H1 (cell line): ENCODE data around the gene MARK1. TPM values are rescaled to one million over a fixed set of nuclear protein-coding genes. Genes with fewer than 3 reads are reported as not detected.

Source experiments
- CBX8 ChIP-seq: fragments of 300-800, 300-1000 bp; sonication (generic); IDR thresholded peaks from 2 replicates; pipeline ENCODE4 v1.7.1; 2016; ENCODE audit warnings: low read depth, low read length, borderline replicate concordance
- CHD7 ChIP-seq: fragments of 300-600 bp; sonication (generic); IDR thresholded peaks from 2 replicates; pipeline ENCODE4 v1.7.1; 2012; ENCODE audit warnings: low read length, moderate library complexity, mild to moderate bottlenecking, inconsistent platforms; ENCODE audit not compliant: insufficient replicate concordance
- RAD21 ChIP-seq, 2 experiments: IDR thresholded peaks in 1 of 2; conservative IDR thresholded peaks in 1 of 2; 2 replicates each; pipeline ENCODE4 v1.6.1; 2011; ENCODE audit warnings: low read depth in 2 of 2, low read length in 2 of 2, improper control_type of control experiment in 1 of 2, inconsistent platforms in 1 of 2, mild to moderate bottlenecking in 1 of 2, moderate library complexity in 1 of 2
- polyA plus RNA-seq, 7 experiments: library from polyadenylated mRNA; depleted of rRNA in 3 of 7; stranded (reverse) in 5 of 7; unstranded in 2 of 7; fragments of >200 nt in 5 of 7; fragments of 200-250 nt in 2 of 7; gene quantifications; 1 replicate in 5 of 7; 2 replicates in 1 of 7; 4 replicates in 1 of 7; pipeline versions ENCODE4 v1.2.1 to v1.2.3, GENCODE V29; 2011 to 2013; ENCODE audit warnings: missing spikeins in 2 of 7, mixed read lengths in 2 of 7
- total RNA-seq: library from RNA; stranded (reverse); fragmentation: NEBNext Ultra II Directional; extraction: Animal tissue kit (Norgen Biotek cat#: 25700); gene quantifications from 2 replicates; pipeline ENCODE4 v1.2.1, GENCODE V29; 2021

Gene MARK1
- total and polyA plus RNA-seq, 2 of the 8 experiments (the other 6 are each of a cell fraction or from before 2014, with no cell fraction given) = 5.5 to 20.5 TPM

- TF ChIP-seq CHD7 (no peak), RAD21 (IDR thresholded peaks at IDR 0.05 in 1 of 2, conservative IDR thresholded peaks at IDR 0.05 in 1 of 2; ENCODE audit: low read depth in 2 of 2, low read length in 2 of 2) (no peak), CBX8 (no peak)
These were observed 128.2 kb downstream of the MARK1 start (continued) for GRCh38 chr1:220655961-220656740.
